AG04450 (cell line): Measurements from ENCODE around the gene EPS15. TPM values are rescaled to one million over a fixed set of nuclear protein-coding genes. Genes with fewer than 3 reads are reported as not detected.
"Not testable (repeated sequence)": the region's sequence is repeated elsewhere in the genome, so short reads cannot be mapped to it uniquely, and the experiment has no call there.

Source experiments
- CTCF ChIA-PET: fragments of 300-600, 350-600 bp; formaldehyde crosslinking; extraction: SDS; loops from one replicate; lab custom pipeline; 2022; ENCODE audit warnings: antibody characterized with exemption, inconsistent platforms; lab: Charles Lee
- POLR2A ChIA-PET: fragments of 350-600 bp; formaldehyde crosslinking; extraction: SDS; loops from one replicate; lab custom pipeline; 2021; ENCODE audit warnings: antibody characterized with exemption, inconsistent platforms; lab: Yijun Ruan, JAX
- DNase-seq: peaks from one replicate; pipeline ENCODE4 v3.0.0-alpha.2; 2011; ENCODE audit warnings: low read depth, low spot score
- H3K27ac ChIP-seq: one replicate; pipeline ENCODE4 v1.5.1; 2012; ENCODE audit warnings: low read depth, low read length, control low read depth
- H3K27me3 ChIP-seq: one replicate; pipeline ENCODE4 v1.6.0; 2012; ENCODE audit warnings: low read length; ENCODE audit not compliant: control insufficient read depth, insufficient read depth
- H3K4me3 ChIP-seq: 2 replicates; pipeline ENCODE4 v1.5.1; 2011; ENCODE audit warnings: mild to moderate bottlenecking, low read depth, low read length, control low read depth
- H3K9me3 ChIP-seq: 2 replicates; pipeline ENCODE4 v1.5.1; 2012; ENCODE audit warnings: low read length; ENCODE audit not compliant: control insufficient read depth, insufficient read depth
- polyA plus RNA-seq: library from polyadenylated mRNA; depleted of rRNA; stranded (reverse); fragments of >200 nt; gene quantifications from 2 replicates; pipeline ENCODE4 v1.2.3, GENCODE V29; 2011
- TF ChIP-seq, protein P1 (sequence below): IDR thresholded peaks from 2 replicates; pipeline ENCODE4 v1.5.1; 2011; ENCODE audit warnings: low read depth, low read length, control low read depth, inconsistent platforms

The EPS15 gene
- polyA plus RNA-seq, 1 experiment: 55.4 TPM

- Histone ChIP-seq H3K9me3 (no peaks in the 10 kb centered on the region), H3K4me3 (no peak overlapping the region), H3K27me3 (no peaks in the 10 kb centered on the region), H3K27ac (no peak overlapping the region)
- DNase-seq: no peak
- TF ChIP-seq, protein P1, sequence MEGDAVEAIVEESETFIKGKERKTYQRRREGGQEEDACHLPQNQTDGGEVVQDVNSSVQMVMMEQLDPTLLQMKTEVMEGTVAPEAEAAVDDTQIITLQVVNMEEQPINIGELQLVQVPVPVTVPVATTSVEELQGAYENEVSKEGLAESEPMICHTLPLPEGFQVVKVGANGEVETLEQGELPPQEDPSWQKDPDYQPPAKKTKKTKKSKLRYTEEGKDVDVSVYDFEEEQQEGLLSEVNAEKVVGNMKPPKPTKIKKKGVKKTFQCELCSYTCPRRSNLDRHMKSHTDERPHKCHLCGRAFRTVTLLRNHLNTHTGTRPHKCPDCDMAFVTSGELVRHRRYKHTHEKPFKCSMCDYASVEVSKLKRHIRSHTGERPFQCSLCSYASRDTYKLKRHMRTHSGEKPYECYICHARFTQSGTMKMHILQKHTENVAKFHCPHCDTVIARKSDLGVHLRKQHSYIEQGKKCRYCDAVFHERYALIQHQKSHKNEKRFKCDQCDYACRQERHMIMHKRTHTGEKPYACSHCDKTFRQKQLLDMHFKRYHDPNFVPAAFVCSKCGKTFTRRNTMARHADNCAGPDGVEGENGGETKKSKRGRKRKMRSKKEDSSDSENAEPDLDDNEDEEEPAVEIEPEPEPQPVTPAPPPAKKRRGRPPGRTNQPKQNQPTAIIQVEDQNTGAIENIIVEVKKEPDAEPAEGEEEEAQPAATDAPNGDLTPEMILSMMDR: no peak
- ChIA-PET CTCF (interaction anchor here (1.0 kb wide), 1 partner anchor 114 kb away, joined by 3 read pairs; no protein-coding TSS in a partner anchor), POLR2A (no interaction called here)
Measured at GRCh38 chr1:51410568-51411460, 108.3 kb downstream of the EPS15 start.

DNA sequence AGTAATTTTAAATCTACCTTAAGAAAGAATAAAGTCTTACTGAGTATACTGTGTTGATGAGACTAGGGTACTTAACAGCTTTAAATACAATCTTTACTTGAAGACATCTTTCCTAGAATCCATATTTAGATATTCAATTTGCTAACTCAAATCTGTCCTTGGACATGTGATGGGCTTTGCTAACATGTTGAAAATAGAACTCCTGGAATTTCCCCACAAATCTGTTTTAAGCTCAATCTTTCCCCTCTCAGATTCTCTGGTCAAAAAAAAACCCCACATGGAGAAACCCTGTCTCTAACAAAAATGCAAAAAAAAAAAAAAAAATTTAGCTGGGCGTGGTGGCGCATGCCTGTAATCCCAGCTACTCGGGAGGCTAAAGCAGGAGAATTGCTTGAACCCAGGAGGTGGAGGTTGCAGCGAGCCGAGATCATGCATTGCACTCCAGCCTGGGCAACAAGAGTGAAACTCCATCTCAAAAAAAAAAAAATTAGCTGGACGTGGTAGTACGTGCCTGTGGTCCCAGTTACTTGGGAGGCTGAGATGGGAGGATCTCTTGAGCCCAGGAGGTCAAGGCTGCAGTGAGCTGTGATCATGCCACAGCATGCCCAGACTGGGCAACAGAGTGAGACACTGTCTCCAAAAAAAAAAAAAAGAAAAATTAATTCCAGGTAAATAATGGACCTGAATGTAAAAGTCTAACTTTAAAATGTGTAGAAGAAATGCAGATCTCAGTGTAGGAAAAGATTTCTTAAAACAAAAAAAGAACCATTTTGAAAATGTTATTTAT, 109.1 kb downstream of the EPS15 start:
- H3K27ac ChIP-seq, H3K27me3 ChIP-seq, POLR2A ChIA-PET, H3K9me3 ChIP-seq, DNase-seq, H3K4me3 ChIP-seq: not testable (repeated sequence)
- CTCF ChIA-PET: interaction anchor here (0.6 to 1.0 kb wide), 4 partner anchors 18 to 125 kb away, joined by 3 to 9 read pairs (median 4); no protein-coding TSS in a partner anchor

DNA sequence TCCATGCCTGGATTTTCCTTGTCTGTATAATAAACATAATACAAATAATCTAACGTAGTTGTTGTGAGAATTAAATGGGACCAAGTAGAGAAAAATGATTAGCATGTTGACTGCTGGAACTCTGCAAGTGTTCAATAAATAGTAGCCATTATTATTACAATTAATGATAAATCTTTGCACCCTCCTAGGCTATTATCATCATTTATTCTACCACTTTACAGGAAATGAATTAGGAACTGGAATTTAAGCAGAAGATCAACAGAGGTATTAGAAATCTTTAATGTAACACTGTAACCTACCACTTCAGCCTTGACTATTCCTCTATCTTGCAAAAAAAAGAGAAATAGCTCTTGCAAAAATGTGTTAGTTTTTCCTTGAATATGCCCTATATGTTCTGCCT, 126.8 kb downstream of the EPS15 start:
- POLR2A ChIA-PET: no interaction called here
- no peak overlapping the region for H3K4me3 ChIP-seq
- TF ChIP-seq, protein P1: no peak
- H3K27ac ChIP-seq: no peak overlapping the region
- CTCF ChIA-PET: no interaction called here
- H3K27me3 ChIP-seq: no peaks in the 10 kb centered on the region
- DNase-seq: no peak
- H3K9me3 ChIP-seq: no peaks in the 10 kb centered on the region

- POLR2A ChIA-PET, DNase-seq, H3K9me3 ChIP-seq, H3K27ac ChIP-seq, H3K4me3 ChIP-seq, CTCF ChIA-PET, H3K27me3 ChIP-seq: not testable (repeated sequence)
Measured at GRCh38 chr1:51390641-51391040, 128.4 kb downstream of the EPS15 start.

DNA sequence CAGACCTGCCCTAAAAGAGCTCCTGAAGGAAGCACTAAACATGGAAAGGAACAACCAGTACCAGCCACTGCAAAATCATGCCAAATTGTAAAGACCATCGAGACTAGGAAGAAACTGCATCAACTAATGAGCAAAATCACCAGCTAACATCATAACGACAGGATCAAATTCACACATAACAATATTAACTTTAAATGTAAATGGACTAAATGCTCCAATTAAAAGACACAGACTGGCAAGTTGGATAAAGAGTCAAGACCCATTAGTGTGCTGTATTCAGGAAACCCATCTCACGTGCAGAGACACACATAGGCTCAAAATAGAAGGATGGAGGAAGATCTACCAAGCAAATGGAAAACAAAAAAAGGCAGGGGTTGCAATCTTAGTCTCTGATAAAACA, 131.8 kb downstream of the EPS15 start:
- POLR2A ChIA-PET, DNase-seq, H3K4me3 ChIP-seq, H3K27ac ChIP-seq, H3K27me3 ChIP-seq, H3K9me3 ChIP-seq, CTCF ChIA-PET: not testable (repeated sequence)

DNA sequence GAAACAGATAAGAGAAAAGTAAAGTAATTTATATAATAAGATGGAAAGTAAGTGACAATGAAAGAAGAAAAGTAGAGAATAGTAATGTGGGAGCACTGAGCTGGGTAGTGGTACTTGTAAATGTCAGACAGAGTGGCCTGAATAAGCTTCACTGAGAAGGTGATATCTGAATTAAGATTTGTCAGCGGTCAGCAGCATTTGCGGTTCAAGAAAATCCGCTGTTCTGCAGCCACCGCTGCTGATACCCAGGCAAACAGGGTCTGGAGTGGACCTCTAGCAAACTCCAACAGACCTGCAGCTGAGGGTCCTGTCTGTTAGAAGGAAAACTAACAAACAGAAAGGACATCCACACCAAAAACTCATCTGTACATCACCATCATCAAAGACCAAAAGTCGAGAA, 132.8 kb downstream of the EPS15 start:
- H3K9me3 ChIP-seq, CTCF ChIA-PET, H3K4me3 ChIP-seq, POLR2A ChIA-PET, H3K27me3 ChIP-seq, H3K27ac ChIP-seq, DNase-seq: not testable (repeated sequence)
